Stimulated activated CD4-positive, alpha-beta T cell treated with anti-CD3 and anti-CD28 coated beads, Interleukin-1b, Interleukin-23, amount 100 ng/mL, for 1 hour (primary cell): ENCODE results near the gene FOXO3.
A peak's percentile ranks its signal among the peaks of the same experiment; 100 is the strongest.
"Not testable (repeated sequence)": the region's sequence is repeated elsewhere in the genome, so short reads cannot be mapped to it uniquely, and the experiment has no call there.

Source experiments
- DNase-seq, 2 donors: peaks; one replicate each; pipeline ENCODE4 v3.0.0-alpha.2; 2020; ENCODE audit warnings: low read depth in 2 of 2

Gene FOXO3

DNA sequence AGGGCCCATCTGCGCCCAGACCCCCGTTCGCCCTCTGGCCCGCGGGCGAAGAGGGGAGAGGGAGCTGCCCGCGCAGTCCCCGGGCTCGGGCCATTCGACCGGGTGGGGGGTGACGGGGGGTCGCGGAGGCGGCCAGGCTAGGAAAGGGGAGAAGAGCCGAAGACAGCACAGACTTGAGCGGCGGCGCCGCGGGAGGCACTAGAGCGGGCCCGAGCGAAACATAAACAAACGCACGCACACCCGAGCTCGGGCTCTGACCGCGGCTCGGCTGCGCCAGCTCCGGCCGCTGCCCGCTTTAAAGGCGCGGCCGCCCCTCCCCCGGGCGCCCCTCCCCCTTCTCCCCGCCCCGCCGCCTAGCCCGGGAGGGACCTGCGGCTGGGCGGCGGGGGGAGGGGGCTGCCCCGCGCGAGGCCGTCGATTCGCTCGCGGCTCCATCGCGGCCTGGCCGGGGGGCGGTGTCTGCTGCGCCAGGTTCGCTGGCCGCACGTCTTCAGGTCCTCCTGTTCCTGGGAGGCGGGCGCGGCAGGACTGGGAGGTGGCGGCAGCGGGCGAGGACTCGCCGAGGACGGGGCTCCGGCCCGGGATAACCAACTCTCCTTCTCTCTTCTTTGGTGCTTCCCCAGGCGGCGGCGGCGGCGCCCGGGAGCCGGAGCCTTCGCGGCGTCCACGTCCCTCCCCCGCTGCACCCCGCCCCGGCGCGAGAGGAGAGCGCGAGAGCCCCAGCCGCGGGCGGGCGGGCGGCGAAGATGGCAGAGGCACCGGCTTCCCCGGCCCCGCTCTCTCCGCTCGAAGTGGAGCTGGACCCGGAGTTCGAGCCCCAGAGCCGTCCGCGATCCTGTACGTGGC is at the start of gene FOXO3:
Gene FOXO3, plus strand, starts transcription at position 455 of the 846 bp plus-strand sequence. Its CDS starts 292 bp downstream, at position 747.
- peak in 1 of 2 donors; percentile 39 for DNase-seq

- no peak for DNase-seq
These were observed 41.8 kb upstream of the FOXO3 start for GRCh38 chr6:108518714-108519576.

DNA sequence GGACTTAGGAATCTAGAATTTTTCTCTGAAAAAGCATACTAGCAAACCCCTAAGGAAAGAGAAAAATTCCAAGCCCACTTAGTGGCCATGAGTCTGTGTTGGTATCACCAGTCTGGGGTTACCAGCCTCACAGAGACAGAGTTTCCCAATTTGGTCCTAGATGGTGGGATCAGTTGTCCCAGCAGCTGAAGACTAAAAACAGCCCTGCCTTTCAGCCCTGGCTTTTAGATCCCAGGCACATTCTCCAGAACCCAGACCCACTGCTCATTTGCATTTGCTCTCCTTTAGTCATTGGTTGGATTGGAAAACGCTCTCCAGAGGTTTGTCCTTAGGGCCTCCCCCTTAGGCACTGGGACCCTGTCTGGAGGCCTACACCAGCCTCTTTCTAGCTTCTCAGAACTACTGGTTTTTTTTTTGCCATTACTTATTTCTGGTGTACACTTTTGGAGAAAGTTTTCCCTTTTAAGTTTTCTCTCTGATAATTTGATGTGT is 39.1 kb upstream of the FOXO3 start:
- DNase-seq = no peak

GRCh38 chr6:108523697-108524096 is 37.0 kb upstream of the FOXO3 start:
- DNase-seq = no peak

GRCh38 chr6:108524528-108525248 is 36.0 kb upstream of the FOXO3 start:
- no peak for DNase-seq

DNA sequence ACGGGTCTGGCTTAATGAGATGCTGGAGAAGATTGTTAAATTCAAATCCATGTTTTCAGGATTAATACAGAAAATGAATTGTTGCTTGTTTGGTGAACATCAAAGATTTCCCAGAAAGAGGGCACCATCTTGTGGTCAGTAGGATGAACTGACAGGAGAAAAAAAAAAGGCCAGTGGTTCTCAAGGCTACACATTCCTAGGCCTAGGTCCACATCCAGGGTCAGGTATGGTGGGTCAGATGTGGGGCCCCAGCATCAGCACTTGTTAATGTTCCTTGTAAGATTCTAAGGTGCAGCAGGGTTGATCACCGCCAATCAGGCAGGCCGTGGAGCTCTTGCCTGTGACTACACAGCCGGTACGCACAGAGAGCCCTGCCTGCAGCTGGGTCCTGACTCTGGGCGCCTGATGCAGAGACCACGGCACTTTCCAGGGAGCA is 34.0 kb upstream of the FOXO3 start:
- no peak for DNase-seq

GRCh38 chr6:108528878-108529277 is 31.8 kb upstream of the FOXO3 start:
- no peak for DNase-seq

- no peak for DNase-seq
These were observed 29.4 kb upstream of the FOXO3 start for GRCh38 chr6:108531332-108531731.

GRCh38 chr6:108535114-108535742 is 25.5 kb upstream of the FOXO3 start:
- DNase-seq = no peak

DNA sequence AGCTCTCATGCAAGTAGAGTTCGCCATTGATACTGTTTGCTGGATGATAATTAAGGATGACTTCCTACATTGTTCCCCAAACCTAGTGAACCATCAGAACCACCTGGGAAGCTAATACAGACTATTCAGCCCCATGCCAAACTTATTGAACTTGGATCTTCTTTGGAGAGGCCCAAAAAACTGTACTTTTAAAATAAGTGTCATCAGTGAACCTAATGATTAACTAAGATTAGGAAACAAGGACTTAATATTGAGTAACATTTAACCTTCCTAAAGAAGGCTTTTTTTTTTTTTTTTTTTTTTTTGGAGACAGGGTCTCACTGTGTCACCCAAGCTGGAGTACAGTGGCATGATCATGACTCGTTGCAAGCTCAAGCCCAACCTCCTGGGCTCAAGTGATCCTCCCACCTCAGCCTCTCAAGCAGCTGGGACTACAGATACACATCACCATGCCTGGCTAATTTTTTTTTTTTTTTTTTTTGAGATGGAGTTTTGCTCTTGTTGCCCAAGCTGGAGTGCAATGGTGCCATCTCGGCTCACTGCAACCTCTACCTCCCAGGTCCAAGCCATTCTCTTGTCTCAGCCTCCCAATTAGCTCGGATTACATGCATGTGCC is 24.7 kb upstream of the FOXO3 start:
- not testable (repeated sequence) for DNase-seq

GRCh38 chr6:108541843-108542759 is 18.6 kb upstream of the FOXO3 start:
- peak in 1 of 2 donors; percentile 34 for DNase-seq

GRCh38 chr6:108543175-108543940 is 17.4 kb upstream of the FOXO3 start:
- DNase-seq = no peak

DNA sequence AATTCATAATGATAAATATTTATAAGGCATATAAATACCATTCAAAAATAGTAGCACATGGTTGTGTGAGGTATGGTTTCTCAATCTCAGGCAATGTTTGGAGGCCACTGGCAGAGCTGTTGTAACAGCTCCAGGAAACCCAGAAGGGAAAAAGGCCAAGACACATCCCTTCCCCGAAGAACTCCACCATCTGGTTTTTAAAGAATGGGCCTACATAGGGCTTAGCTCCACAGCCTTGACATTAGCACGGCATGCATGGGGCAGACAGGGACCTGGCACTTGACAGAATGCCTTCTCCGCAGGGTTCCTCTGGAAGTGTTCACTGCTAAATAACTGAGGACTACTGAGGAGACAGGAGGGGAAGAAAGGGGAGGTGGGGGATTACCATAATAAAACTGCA is 16.1 kb upstream of the FOXO3 start:
- DNase-seq = no peak

GRCh38 chr6:108546079-108547049 is 14.4 kb upstream of the FOXO3 start:
- DNase-seq = no peak

DNA sequence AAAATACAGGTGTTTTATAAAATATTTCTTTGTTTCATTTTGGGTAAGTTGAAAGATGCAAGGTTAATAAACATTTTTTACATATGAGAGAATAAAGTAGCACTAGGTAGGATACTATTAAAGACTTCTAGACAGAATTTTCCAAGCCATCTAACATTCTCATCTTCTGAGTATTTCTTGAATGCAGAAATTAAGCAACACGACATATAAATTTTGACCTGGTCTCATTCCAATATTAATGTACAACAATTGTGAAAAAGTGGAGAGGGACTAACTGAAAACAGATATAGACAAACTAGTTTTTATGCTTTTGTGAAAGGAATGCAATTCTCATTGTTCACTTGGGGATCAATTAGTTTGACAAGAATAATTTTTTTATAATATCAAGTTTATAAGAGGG is 11.5 kb upstream of the FOXO3 start:
- DNase-seq = no peak

GRCh38 chr6:108549741-108550140 is 11.0 kb upstream of the FOXO3 start:
- DNase-seq = no peak

GRCh38 chr6:108550256-108550655 is 10.5 kb upstream of the FOXO3 start:
- no peak for DNase-seq
